ENCODE results near the gene LAG3.

LAG3 gene

GRCh38 chr12:6753772-6754356, 18.5 kb upstream of the LAG3 start:
- DNase-seq: no peak

- no peak for DNase-seq
Observed at GRCh38 chr12:6754411-6754810, 17.9 kb upstream of the LAG3 start.

DNA sequence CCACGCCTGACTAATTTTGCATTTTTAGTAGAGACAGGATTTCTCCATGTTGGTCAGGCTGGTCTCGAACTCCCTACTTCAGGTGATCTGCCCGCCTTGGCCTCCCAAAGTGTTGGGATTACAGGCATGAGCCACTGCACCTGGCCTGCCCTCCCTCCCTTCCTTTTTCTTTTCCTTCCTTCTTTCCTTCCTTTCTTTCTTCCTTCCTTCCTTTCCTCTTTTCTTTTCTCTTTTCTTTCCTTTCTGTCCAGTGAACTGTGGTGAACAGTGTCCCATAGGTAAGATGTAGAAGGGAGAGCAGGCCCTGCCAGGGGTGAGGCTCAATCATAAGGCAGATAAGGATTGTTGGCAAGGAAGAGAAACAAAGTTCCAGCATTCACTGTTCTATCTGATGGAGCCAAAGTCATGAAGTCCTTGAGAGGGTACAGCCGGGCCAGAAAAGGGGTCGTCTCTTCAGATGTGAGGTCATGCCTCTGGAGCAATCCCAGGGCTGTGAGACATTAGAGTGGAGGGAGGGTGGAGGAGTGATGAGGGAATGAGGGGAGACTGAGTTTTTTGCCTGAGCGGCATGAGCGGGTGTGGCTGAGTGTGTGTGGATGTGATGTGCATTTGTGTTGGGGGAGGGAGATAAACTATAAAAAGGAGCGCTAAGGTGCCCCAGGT, 15.2 kb upstream of the LAG3 start:
- DNase-seq: no peak

DNA sequence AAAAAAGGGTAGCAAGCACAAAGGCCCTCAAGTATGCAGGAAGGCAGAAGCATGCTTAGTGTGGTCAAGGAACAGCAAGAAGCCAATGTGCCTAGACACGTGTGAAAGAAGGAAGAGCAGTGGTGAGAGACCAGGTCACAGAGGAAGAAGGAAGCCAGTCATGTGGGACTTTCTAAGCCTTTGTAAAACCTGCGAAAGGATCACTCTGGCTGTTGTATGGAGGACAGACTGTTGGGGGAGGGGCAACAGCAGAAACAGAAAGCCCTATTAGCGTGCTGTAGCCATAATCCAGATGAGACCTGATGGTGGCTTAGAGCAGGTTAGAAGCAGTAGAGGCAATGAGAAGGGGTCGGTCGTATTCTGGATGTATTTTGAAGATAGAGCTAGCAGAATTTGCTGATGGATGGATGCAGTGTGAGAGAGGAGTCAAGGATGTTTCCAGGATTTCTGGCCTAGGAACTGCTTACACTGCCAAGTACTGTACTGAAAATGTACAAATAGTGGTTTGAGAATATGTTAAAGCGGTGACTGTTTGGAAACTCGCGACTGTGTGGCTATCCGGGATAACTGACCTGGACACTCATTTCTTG, 13.7 kb upstream of the LAG3 start:
- DNase-seq: no peak

- no peak for DNase-seq
Observed at GRCh38 chr12:6759741-6760140, 12.6 kb upstream of the LAG3 start.

GRCh38 chr12:6763380-6763779, 8.9 kb upstream of the LAG3 start:
- DNase-seq: no peak

DNA sequence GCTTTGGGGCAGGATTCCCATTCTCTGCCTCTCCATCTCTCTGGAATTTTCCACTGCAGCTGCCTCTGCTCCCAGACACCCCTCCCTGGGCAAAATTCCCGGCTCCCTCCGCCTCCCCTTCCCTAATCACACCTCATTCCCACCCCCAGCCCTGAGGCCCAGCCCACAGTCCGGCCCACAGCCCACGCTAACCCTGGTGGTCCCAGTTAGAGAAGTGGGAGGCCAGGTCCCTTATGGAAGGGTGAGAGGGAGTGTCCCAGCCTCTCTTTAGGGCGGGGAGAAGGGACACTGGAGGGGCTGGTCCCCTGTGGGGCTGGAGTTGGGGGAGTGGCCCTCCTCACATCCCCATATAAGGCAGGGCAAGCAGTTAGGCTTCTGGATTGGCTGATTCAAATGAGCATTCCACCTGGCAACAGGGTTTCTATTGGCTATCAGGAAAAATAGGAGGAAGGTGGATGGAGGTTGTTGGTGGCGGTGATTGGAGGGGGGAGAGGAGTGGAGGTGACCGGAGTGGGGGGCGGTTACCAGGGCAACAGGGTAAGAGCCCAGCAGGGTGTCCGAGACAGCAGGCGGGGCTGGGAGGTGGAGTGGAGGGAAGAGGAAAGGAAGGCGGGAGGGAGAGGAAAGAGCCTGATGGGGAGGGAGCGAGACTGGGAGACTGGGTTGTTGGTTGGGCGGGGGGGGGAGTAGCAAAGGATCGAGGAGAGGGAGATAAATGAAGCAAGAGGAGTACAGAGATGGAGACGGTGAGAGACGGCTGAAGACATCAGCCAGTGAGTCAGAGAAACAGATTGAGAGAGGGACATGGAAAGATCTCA, 8.1 kb upstream of the LAG3 start:
- no peak for DNase-seq

- no peak for DNase-seq
Observed at GRCh38 chr12:6765048-6765633, 7.2 kb upstream of the LAG3 start.

DNA sequence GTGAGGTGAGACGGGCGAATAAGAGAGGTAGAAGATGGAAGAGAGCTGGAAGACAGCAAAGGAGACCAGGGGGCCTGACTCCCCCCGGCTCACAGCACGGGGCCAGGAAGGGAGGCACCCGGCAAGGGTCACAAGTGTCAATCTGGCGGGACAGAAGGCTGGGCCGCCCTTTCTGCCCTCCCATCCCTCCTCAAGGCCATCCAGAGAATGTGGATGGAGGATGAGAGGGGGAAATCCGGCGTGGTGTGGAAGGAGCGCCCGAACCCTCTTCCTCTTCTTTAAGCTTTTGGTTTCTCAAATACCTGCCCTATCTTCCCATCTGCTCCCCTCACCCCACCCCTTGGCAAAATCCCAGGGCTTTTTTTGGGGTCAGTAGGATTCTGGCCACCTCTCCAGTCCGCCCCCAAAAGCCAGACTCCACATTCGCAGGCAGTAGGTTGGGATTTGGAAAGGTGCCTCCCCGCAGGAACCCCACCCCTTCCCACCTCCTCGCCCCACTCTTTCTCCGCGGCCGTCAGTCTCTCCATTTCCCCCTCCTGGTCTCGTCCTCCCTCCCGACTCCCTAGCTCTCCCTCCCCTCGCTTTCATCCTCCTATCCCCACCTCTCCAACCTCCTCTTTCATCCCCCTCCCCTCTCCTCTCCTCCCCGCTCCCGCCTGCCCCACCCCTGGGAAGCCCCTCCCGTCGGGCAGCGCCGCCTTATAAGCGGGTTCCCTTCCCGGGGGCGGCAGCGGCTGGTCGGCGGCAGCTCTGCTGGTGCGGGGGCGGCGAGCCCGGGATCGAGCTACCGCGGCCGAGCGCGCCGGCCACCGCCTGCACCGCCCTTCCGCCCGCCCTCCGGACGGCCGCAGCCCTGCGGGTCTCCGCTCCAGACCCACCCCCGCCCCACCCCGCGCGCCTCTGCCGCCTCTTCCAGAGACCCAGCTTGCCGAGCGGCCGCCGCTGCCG, 6.4 kb upstream of the LAG3 start, which contains the start of gene PTMS:
TSS of gene PTMS (plus strand) at position 730 of the 948 bp plus-strand sequence. CDS start 343 bp downstream, outside the sequence.
- no peak for DNase-seq

DNA sequence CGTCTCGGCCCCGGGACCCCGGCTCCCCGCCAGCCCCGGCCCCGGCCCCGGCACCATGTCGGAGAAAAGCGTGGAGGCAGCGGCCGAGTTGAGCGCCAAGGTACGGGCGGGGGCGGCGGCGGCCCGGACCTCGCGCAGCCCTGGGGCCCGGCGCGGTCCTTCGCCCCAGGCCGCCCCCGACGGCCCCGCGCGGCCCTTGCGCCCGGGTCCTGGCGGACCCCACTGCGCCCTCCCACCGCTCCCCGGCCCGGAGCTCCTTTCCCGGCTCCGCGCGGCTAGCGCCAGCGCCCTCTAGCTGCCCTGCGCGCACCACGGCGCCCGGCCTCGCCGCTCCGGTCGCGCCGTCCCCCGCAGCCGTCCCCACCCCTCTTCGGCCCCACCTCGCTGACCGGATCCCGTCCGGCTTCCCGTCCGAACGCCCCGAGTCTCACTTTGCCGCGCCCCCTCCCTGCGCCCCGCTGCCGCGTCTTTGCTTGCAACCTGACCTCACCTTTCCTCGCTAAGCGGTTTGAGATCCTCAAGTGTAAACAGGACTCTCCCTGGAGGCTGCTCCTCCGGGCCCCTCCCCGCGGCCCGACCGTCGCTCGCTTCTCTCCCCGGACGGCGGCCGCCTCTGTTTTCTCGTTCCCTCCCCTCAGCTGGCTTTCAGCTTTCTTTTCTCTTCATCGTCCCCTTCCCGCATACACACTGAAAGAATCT, 5.5 kb upstream of the LAG3 start:
- DNase-seq: peak in 1 of 2 donors; percentile 58

GRCh38 chr12:6767353-6768319, 4.7 kb upstream of the LAG3 start:
- no peak for DNase-seq

DNA sequence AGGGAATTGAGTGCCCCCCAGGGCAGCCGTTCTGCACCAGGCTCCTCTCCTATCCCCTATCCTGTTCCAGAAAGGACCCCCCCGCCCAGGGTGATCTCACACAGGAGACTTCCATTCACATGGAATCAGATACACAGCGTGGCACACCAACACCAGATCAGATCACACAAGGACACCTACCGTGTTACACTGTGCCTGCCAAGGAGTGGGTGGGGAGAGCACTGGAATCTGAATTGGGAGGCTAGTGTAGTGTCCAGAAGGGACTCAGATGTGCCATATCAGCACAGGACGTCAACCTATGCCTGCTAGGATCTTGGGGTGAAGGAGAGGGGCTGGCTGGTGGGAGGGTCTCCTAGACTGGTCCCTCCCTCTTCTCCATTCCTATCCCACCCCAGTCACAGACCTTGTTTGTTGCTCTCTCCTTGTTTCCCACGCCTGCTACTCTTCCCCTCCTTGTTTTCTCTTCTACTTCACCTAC, 3.8 kb upstream of the LAG3 start:
- DNase-seq: no peak

DNA sequence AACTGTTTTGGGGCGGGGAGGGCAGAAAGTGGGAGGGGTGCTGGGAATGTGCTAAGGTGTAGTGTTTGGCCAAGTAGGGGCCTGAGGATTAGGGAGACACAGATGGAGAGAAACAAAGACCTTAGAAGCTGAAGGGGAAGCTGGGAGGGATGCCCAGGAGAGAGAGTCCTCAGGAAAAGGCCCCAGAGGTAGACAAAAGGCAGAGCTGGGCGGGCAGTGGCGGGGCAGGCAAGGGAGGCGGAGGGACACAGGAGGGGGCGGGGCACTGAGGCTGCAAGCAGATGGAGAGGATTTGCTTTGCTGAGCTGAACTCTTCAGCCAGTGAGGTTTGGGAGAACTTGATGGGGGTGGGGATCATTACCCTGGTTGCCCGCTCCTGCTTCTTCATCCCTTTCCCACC, 3.3 kb upstream of the LAG3 start:
- DNase-seq: no peak

- DNase-seq: no peak
Observed at GRCh38 chr12:6769666-6770065, 2.7 kb upstream of the LAG3 start.

GRCh38 chr12:6770094-6770493, 2.2 kb upstream of the LAG3 start:
- no peak for DNase-seq

DNA sequence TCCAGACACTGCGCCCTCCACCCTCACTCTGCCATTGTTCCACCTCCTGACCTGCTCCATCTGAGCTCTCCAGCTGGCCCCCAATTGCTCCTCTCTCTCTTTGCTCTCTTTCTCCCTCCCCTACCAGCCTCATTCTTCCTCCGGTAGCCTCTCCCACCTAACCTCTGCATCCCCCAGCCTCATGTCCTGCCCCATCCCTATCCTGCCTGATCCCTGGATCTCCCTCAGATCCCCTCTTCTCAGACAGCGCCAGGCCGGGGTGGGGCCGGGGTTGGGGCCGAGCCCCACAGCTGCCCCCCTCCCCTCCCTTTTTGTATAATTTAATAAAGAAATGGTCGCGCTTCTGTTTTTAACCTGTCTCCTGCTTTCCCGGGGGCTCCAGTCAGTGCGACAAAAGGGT, 1.7 kb upstream of the LAG3 start:
- no peak for DNase-seq

- no peak for DNase-seq
Observed at GRCh38 chr12:6771091-6771495, 1.2 kb upstream of the LAG3 start.

GRCh38 chr12:6771509-6772330, 600 bp upstream of the LAG3 start:
- DNase-seq: no peak

All from stimulated activated CD4-positive, alpha-beta T cell treated with anti-CD3 and anti-CD28 coated beads, Interleukin-2, amount 100 ng/mL, for 48 hours (primary cell).